GM23338 (cell line): ENCODE measurements around the gene E2F3. TPM values are rescaled to one million over a fixed set of nuclear protein-coding genes. Genes with fewer than 3 reads are reported as not detected.

Experiments used
- ATAC-seq: fragments of 200-7000 bp; cut with Tn5 transposase; 3 replicates; pipeline ENCODE4 v1.9.1; 2020
- DNase-seq: peaks from one replicate; pipeline ENCODE4 v3.0.0-alpha.2; 2015; ENCODE audit warnings: low spot score
- H2AFZ ChIP-seq: fragments of 200-600 bp; sonication (generic); 2 replicates; pipeline ENCODE4 v1.8.0; 2016; ENCODE audit warnings: antibody characterized with exemption, mild to moderate bottlenecking, moderate library complexity
- H3F3A ChIP-seq: fragments of 200-600 bp; sonication (generic); replicated peaks from 2 replicates; pipeline ENCODE4 v1.8.0; 2017; ENCODE audit warnings: antibody characterized with exemption, mixed run types, low read depth
- H3K27ac ChIP-seq: fragments of 200-600 bp; sonication (generic); 2 replicates; pipeline ENCODE4 v1.6.1; 2016; ENCODE audit warnings: low read depth
- H3K27me3 ChIP-seq: fragments of 200-600 bp; sonication (generic); 2 replicates; pipeline ENCODE4 v1.8.0; 2016; ENCODE audit warnings: mild to moderate bottlenecking, mixed run types, moderate library complexity; ENCODE audit not compliant: insufficient read depth
- H3K36me3 ChIP-seq: fragments of 200-600 bp; sonication (generic); 2 replicates; pipeline ENCODE4 v1.8.0; 2016; ENCODE audit warnings: mild to moderate bottlenecking; ENCODE audit not compliant: insufficient read depth
- H3K4me1 ChIP-seq: fragments of 200-600 bp; sonication (generic); 2 replicates; pipeline ENCODE4 v1.8.0; 2016; ENCODE audit warnings: mild to moderate bottlenecking, moderate library complexity; ENCODE audit not compliant: insufficient read depth
- H3K4me2 ChIP-seq: fragments of 200-600 bp; sonication (generic); 2 replicates; pipeline ENCODE4 v1.7.1; 2017; ENCODE audit warnings: mixed run types
- H3K4me3 ChIP-seq: fragments of 200-600 bp; sonication (generic); 2 replicates; pipeline ENCODE4 v1.6.1; 2016; ENCODE audit warnings: mixed run types
- H3K79me2 ChIP-seq: fragments of 200-600 bp; sonication (generic); replicated peaks from 2 replicates; pipeline ENCODE4 v1.8.0; 2017; ENCODE audit warnings: mild to moderate bottlenecking; ENCODE audit not compliant: insufficient read depth
- H3K9me2 ChIP-seq: fragments of 200-600 bp; sonication (generic); 2 replicates; pipeline ENCODE4 v1.8.0; 2017; ENCODE audit not compliant: insufficient read depth
- H4K20me1 ChIP-seq: fragments of 200-600 bp; sonication (generic); replicated peaks from 2 replicates; pipeline ENCODE4 v1.8.0; 2017; ENCODE audit warnings: mild to moderate bottlenecking; ENCODE audit not compliant: insufficient read depth
- H3K27ac Mint-ChIP-seq: 2 replicates; pipeline ENCODE4 v1.8.0; 2020; ENCODE audit warnings: inconsistent platforms, mild to moderate bottlenecking, moderate library complexity, mixed read lengths
- H3K27me3 Mint-ChIP-seq: 3 replicates; pipeline ENCODE4 v1.8.0; 2022; ENCODE audit warnings: low read depth, mild to moderate bottlenecking, moderate library complexity, mixed read lengths, inconsistent platforms; ENCODE audit not compliant: insufficient read depth, poor library complexity
- H3K36me3 Mint-ChIP-seq: 3 replicates; pipeline ENCODE4 v1.8.0; 2021; ENCODE audit warnings: low read depth, mild to moderate bottlenecking, inconsistent platforms, moderate library complexity, mixed read lengths
- H3K4me1 Mint-ChIP-seq: 3 replicates; pipeline ENCODE4 v1.8.0; 2020; ENCODE audit warnings: mild to moderate bottlenecking, inconsistent platforms, mixed read lengths
- H3K4me3 Mint-ChIP-seq: 3 replicates; pipeline ENCODE4 v1.8.0; 2021; ENCODE audit warnings: moderate library complexity, mild to moderate bottlenecking, inconsistent platforms, mixed read lengths
- H3K9me3 Mint-ChIP-seq: 3 replicates; pipeline ENCODE4 v1.8.0; 2020; ENCODE audit warnings: moderate library complexity, mild to moderate bottlenecking, inconsistent platforms, mixed read lengths
- EZH2 ChIP-seq: fragments of 200-600 bp; sonication (generic); IDR thresholded peaks from one replicate; pipeline ENCODE4 v1.8.0; 2017; ENCODE audit warnings: antibody characterized with exemption, mild to moderate bottlenecking, low read depth; ENCODE audit not compliant: unreplicated experiment
- JUNB ChIP-seq: IDR thresholded peaks from one replicate; pipeline ENCODE4 v1.6.1; 2016; ENCODE audit warnings: antibody characterized with exemption; ENCODE audit not compliant: unreplicated experiment
- NANOG ChIP-seq: IDR thresholded peaks from 2 replicates; pipeline ENCODE4 v1.6.1; 2016; ENCODE audit warnings: antibody characterized with exemption, borderline replicate concordance
- POLR2AphosphoS5 ChIP-seq: IDR thresholded peaks from 2 replicates; pipeline ENCODE4 v1.6.1; 2016; ENCODE audit warnings: antibody characterized with exemption, low read depth
- STAT1 ChIP-seq: IDR thresholded peaks from one replicate; pipeline ENCODE4 v1.6.1; 2016; ENCODE audit warnings: antibody characterized with exemption; ENCODE audit not compliant: unreplicated experiment
- ZNF114 ChIP-seq: fragments of 250-450 bp; sonication (Bioruptor Pico); IDR thresholded peaks from 2 replicates; pipeline ENCODE4 v1.5.0; 2020; ENCODE audit warnings: mild to moderate bottlenecking, moderate library complexity
- ZNF331 ChIP-seq: fragments of 250-450 bp; sonication (Bioruptor Pico); IDR thresholded peaks from 2 replicates; pipeline ENCODE4 v1.5.0; 2020; ENCODE audit warnings: low read depth, mild to moderate bottlenecking, moderate library complexity
- polyA plus RNA-seq: library from polyadenylated mRNA; unstranded; fragments of >200 nt; fragmentation: Nextera tagmentation; extraction: Ambion mirVana; gene quantifications from 2 replicates; pipeline ENCODE4 v1.2.1, GENCODE V29; 2016
- total RNA-seq: library from RNA; depleted of rRNA; stranded (reverse); fragments of >200 nt; shearing (Covaris generic); gene quantifications from 2 replicates; pipeline ENCODE4 v1.2.3, GENCODE V29; 2014
- TF ChIP-seq, protein P1 (sequence below), 2 experiments: fragments of 200-600 bp in 1 of 2; sonication (generic) in 1 of 2; conservative IDR thresholded peaks; 2 replicates each; pipeline versions ENCODE4 v1.5.1 to v1.6.1; 2016 to 2017; ENCODE audit warnings: antibody characterized with exemption in 2 of 2, low read depth in 2 of 2, mild to moderate bottlenecking in 2 of 2, moderate library complexity in 1 of 2
- TF ChIP-seq, protein P2 (sequence below): IDR thresholded peaks from one replicate; pipeline ENCODE4 v1.6.1; 2018; ENCODE audit warnings: antibody characterized with exemption; ENCODE audit not compliant: unreplicated experiment
- TF ChIP-seq, protein P3 (sequence below): IDR thresholded peaks from 2 replicates; pipeline ENCODE4 v1.6.1; 2016; ENCODE audit warnings: antibody characterized with exemption

The E2F3 gene
- total and polyA plus RNA-seq, 2 experiments from 2014 or later, result 27.2 to 33.5 TPM

DNA sequence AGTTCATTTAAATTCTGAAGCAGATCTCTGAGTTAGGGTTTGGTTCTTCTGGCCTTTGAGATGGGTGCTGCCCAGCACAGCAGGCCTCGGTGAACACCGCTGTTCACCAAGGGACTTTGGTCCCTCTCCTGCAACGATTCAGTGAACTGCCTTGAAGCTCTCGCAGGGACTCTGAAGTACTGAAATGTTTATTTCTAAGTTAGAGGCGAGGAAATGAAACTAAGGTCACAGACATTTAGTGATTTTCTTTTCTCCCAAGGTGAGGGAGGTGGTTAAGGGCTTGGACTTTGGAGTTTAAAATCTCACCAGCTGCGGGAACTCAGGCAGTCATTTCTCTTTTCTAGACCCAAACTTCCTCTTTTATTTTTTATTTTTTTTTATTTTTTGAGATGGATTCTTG lies 26.2 kb downstream of the E2F3 start:
- H3K36me3 Mint-ChIP-seq, result peaks cover 34% of the 10 kb centered on the region
- Histone ChIP-seq H3K4me1 (peaks cover 46% of the 10 kb centered on the region), H3K36me3 (no peaks in the 10 kb centered on the region; the same call in 1 of the 2 replicates), H2AFZ (no peak overlapping the region), H3K9me2 (no peaks in the 10 kb centered on the region), H3K27ac (peak overlapping the region; percentile 45; the same call in 1 of the 2 replicates), H3K79me2 (peaks cover 100% of the 10 kb centered on the region), H3K4me3 (no peak overlapping the region), H3K27me3 (no peaks in the 10 kb centered on the region), H3K4me2 (no peak overlapping the region), H4K20me1 (peaks cover 87% of the 10 kb centered on the region), H3F3A (no peaks in the 10 kb centered on the region)
- H3K4me3 Mint-ChIP-seq, result no peak overlapping the region
- peak overlapping the region; percentile 80; the same call in 1 of the 2 replicates for H3K27ac Mint-ChIP-seq
- peaks cover 4% of the 10 kb centered on the region for H3K27me3 Mint-ChIP-seq
- no peaks in the 10 kb centered on the region for H3K9me3 Mint-ChIP-seq
- H3K4me1 Mint-ChIP-seq, result peaks cover 41% of the 10 kb centered on the region
- no peak for TF ChIP-seq ZNF114 (CRISPR knock-in tag)
- TF ChIP-seq, protein P1, sequence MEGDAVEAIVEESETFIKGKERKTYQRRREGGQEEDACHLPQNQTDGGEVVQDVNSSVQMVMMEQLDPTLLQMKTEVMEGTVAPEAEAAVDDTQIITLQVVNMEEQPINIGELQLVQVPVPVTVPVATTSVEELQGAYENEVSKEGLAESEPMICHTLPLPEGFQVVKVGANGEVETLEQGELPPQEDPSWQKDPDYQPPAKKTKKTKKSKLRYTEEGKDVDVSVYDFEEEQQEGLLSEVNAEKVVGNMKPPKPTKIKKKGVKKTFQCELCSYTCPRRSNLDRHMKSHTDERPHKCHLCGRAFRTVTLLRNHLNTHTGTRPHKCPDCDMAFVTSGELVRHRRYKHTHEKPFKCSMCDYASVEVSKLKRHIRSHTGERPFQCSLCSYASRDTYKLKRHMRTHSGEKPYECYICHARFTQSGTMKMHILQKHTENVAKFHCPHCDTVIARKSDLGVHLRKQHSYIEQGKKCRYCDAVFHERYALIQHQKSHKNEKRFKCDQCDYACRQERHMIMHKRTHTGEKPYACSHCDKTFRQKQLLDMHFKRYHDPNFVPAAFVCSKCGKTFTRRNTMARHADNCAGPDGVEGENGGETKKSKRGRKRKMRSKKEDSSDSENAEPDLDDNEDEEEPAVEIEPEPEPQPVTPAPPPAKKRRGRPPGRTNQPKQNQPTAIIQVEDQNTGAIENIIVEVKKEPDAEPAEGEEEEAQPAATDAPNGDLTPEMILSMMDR (conservative IDR thresholded peaks at IDR 0.05; ENCODE audit: low read depth in 2 of 2), result no peak
- TF ChIP-seq, protein P2, sequence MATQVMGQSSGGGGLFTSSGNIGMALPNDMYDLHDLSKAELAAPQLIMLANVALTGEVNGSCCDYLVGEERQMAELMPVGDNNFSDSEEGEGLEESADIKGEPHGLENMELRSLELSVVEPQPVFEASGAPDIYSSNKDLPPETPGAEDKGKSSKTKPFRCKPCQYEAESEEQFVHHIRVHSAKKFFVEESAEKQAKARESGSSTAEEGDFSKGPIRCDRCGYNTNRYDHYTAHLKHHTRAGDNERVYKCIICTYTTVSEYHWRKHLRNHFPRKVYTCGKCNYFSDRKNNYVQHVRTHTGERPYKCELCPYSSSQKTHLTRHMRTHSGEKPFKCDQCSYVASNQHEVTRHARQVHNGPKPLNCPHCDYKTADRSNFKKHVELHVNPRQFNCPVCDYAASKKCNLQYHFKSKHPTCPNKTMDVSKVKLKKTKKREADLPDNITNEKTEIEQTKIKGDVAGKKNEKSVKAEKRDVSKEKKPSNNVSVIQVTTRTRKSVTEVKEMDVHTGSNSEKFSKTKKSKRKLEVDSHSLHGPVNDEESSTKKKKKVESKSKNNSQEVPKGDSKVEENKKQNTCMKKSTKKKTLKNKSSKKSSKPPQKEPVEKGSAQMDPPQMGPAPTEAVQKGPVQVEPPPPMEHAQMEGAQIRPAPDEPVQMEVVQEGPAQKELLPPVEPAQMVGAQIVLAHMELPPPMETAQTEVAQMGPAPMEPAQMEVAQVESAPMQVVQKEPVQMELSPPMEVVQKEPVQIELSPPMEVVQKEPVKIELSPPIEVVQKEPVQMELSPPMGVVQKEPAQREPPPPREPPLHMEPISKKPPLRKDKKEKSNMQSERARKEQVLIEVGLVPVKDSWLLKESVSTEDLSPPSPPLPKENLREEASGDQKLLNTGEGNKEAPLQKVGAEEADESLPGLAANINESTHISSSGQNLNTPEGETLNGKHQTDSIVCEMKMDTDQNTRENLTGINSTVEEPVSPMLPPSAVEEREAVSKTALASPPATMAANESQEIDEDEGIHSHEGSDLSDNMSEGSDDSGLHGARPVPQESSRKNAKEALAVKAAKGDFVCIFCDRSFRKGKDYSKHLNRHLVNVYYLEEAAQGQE, result no peak
- TF ChIP-seq, protein P3, sequence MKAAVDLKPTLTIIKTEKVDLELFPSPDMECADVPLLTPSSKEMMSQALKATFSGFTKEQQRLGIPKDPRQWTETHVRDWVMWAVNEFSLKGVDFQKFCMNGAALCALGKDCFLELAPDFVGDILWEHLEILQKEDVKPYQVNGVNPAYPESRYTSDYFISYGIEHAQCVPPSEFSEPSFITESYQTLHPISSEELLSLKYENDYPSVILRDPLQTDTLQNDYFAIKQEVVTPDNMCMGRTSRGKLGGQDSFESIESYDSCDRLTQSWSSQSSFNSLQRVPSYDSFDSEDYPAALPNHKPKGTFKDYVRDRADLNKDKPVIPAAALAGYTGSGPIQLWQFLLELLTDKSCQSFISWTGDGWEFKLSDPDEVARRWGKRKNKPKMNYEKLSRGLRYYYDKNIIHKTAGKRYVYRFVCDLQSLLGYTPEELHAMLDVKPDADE, result no peak
- DNase-seq (no peak), ATAC-seq (no peak)

GRCh38 chr6:20432692-20433091 lies 31.0 kb downstream of the E2F3 start:
- H3K27ac Mint-ChIP-seq, result no peak overlapping the region
- peaks cover 100% of the 10 kb centered on the region for H3K79me2 ChIP-seq
- H3K9me2 ChIP-seq, result no peaks in the 10 kb centered on the region
- H3K4me2 ChIP-seq, result no peak overlapping the region
- H3K4me3 Mint-ChIP-seq, result no peak overlapping the region
- no peaks in the 10 kb centered on the region for H3K9me3 Mint-ChIP-seq
- peaks cover 12% of the 10 kb centered on the region for H3K4me1 Mint-ChIP-seq
- no peaks in the 10 kb centered on the region; the same call in 1 of the 2 replicates for H3K36me3 ChIP-seq
- H3K27me3 Mint-ChIP-seq, result peaks cover 3% of the 10 kb centered on the region
- H3K36me3 Mint-ChIP-seq, result peaks cover 47% of the 10 kb centered on the region
- H3K27me3 ChIP-seq, result no peaks in the 10 kb centered on the region
- H3F3A ChIP-seq, result no peaks in the 10 kb centered on the region
- ATAC-seq, result no peak
- DNase-seq, result no peak
- no peak overlapping the region for H3K27ac ChIP-seq
- peaks cover 17% of the 10 kb centered on the region for H3K4me1 ChIP-seq
- no peak overlapping the region for H3K4me3 ChIP-seq
- peaks cover 56% of the 10 kb centered on the region for H4K20me1 ChIP-seq
- no peak overlapping the region for H2AFZ ChIP-seq
- TF ChIP-seq POLR2AphosphoS5 (no peak), ZNF114 (CRISPR knock-in tag) (no peak), NANOG (no peak), STAT1 (no peak), ZNF331 (CRISPR knock-in tag) (no peak), EZH2 (no peak), JUNB (no peak)
- TF ChIP-seq, protein P3, result no peak
- TF ChIP-seq, protein P1 (conservative IDR thresholded peaks at IDR 0.05; ENCODE audit: low read depth in 2 of 2), result no peak
